ENCODE measurements around the gene USP25.

The USP25 gene, protein sequence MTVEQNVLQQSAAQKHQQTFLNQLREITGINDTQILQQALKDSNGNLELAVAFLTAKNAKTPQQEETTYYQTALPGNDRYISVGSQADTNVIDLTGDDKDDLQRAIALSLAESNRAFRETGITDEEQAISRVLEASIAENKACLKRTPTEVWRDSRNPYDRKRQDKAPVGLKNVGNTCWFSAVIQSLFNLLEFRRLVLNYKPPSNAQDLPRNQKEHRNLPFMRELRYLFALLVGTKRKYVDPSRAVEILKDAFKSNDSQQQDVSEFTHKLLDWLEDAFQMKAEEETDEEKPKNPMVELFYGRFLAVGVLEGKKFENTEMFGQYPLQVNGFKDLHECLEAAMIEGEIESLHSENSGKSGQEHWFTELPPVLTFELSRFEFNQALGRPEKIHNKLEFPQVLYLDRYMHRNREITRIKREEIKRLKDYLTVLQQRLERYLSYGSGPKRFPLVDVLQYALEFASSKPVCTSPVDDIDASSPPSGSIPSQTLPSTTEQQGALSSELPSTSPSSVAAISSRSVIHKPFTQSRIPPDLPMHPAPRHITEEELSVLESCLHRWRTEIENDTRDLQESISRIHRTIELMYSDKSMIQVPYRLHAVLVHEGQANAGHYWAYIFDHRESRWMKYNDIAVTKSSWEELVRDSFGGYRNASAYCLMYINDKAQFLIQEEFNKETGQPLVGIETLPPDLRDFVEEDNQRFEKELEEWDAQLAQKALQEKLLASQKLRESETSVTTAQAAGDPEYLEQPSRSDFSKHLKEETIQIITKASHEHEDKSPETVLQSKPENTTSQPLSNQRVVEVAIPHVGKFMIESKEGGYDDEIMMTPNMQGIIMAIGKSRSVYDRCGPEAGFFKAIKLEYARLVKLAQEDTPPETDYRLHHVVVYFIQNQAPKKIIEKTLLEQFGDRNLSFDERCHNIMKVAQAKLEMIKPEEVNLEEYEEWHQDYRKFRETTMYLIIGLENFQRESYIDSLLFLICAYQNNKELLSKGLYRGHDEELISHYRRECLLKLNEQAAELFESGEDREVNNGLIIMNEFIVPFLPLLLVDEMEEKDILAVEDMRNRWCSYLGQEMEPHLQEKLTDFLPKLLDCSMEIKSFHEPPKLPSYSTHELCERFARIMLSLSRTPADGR

DNA sequence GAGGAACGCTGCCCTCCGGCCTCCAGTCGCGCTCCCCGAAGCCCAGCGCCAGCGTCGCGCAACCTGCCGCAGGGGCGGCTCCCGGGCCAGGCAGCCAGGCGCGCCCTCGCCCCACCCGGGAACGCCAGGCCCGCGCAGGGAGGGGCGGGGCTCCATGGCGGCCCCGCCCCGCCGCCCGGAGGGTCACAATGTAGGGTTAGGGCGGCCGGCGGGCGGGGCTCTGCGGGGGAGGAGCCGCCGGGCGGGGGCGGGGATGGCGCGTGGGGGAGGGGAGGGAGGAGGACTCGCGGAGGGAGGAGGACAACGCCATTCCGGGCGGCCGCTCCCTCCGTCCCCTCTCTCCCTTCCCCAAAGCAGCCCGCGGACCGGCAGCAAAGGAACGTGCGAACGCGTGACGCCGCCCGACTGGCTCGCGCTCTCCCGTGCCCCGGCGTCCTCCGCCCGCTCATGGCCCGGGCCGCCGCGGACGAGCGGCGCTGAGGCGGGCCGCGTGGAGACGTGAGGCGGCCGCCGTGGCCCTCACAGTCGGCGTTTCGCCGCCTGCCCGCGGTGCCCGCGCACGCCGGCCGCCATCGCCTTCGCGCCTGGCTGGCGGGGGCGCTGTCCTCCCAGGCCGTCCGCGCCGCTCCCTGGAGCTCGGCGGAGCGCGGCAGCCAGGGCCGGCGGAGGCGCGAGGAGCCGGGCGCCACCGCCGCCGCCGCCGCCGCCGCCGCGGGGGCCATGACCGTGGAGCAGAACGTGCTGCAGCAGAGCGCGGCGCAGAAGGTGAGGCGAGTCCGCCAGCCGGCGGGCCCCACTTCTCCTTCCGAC lies at the start of gene USP25:
USP25 (plus strand) TSS at position 309 of the 810 bp plus-strand sequence; CDS start at position 721, 412 bp downstream.
- Histone ChIP-seq H3K9me3 (ENCODE audit: severe bottlenecking) (no peaks in the 10 kb centered on the region), H3K27ac (peak within 1 kb of the TSS; percentile 87), H3K36me3 (no peaks in the 10 kb centered on the region), H3K27me3 (ENCODE audit: insufficient read depth, low read depth, severe bottlenecking) (no peaks in the 10 kb centered on the region), H3K4me3 (ENCODE audit: low read depth, low read length) (peak within 1 kb of the TSS; percentile 87)
- 0 out of 2 replicates have a peak, but pooled peaks have one; percentile 14 for TF ChIP-seq CTCF (IDR thresholded peaks at IDR 0.05; ENCODE audit: low read depth, low read length)
- peak; percentile 88 for DNase-seq

GRCh38 chr21:15682186-15682895 lies 47.4 kb upstream of the USP25 start:
- Histone ChIP-seq H3K36me3 (no peaks in the 10 kb centered on the region), H3K27ac (no peak overlapping the region), H3K9me3 (ENCODE audit: severe bottlenecking) (no peaks in the 10 kb centered on the region), H3K4me3 (ENCODE audit: low read depth, low read length) (no peak overlapping the region), H3K27me3 (ENCODE audit: insufficient read depth, low read depth, severe bottlenecking) (no peaks in the 10 kb centered on the region)
- no peak for DNase-seq
- TF ChIP-seq CTCF (IDR thresholded peaks at IDR 0.05; ENCODE audit: low read depth, low read length): no peak

DNA sequence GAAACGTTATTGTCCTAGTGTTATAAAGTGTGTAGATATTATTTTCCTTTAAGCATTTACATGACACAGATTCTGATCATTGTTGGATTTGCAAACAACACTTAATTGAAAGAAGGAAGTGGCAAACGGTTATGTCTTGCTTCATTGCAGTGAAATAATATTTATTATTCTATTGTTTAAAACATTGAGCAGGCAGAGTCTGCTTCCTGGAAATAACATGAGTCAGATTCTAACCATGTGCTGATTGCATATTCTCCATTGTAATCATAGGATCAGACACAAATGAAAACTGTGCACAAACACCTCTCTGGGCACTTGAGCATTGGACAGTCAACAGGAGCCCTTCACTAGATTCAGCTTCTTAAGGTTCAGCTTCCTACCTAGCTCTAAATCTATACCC lies 46.8 kb upstream of the USP25 start:
- Histone ChIP-seq H3K9me3 (ENCODE audit: severe bottlenecking) (no peaks in the 10 kb centered on the region), H3K4me3 (ENCODE audit: low read depth, low read length) (no peak overlapping the region), H3K27ac (no peak overlapping the region), H3K27me3 (ENCODE audit: insufficient read depth, low read depth, severe bottlenecking) (no peaks in the 10 kb centered on the region), H3K36me3 (no peaks in the 10 kb centered on the region)
- no peak for TF ChIP-seq CTCF (IDR thresholded peaks at IDR 0.05; ENCODE audit: low read depth, low read length)
- no peak for DNase-seq

DNA sequence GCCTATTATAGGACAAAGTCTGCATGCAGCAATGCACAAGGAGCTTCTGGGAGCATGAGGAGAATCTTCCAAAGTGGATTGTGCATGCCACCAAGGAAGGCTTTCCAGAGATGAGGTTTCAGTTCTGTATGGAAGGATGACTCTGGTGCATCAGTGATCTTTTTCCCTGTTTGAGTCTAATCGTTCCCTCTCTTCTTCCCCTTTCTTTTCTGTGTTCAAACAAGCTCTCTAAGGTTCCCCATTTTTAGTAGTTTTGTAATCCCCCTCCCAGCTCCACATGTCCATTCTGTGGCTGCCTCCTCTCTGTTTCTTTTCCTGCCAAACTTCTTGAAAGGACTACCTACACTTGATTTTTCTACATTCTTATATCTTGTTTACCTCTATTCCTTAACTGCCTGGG lies 43.3 kb upstream of the USP25 start:
- Histone ChIP-seq H3K27me3 (ENCODE audit: insufficient read depth, low read depth, severe bottlenecking) (no peaks in the 10 kb centered on the region), H3K9me3 (ENCODE audit: severe bottlenecking) (no peaks in the 10 kb centered on the region), H3K4me3 (ENCODE audit: low read depth, low read length) (no peak overlapping the region), H3K27ac (no peak overlapping the region), H3K36me3 (no peaks in the 10 kb centered on the region)
- TF ChIP-seq CTCF (IDR thresholded peaks at IDR 0.05; ENCODE audit: low read depth, low read length): no peak
- DNase-seq: no peak

GRCh38 chr21:15687208-15687607 lies 42.6 kb upstream of the USP25 start:
- no peaks in the 10 kb centered on the region for H3K27me3 ChIP-seq (ENCODE audit: insufficient read depth, low read depth, severe bottlenecking)
- no peaks in the 10 kb centered on the region for H3K36me3 ChIP-seq
- H3K27ac ChIP-seq: no peak overlapping the region
- no peak overlapping the region for H3K4me3 ChIP-seq (ENCODE audit: low read depth, low read length)
- TF ChIP-seq CTCF (IDR thresholded peaks at IDR 0.05; ENCODE audit: low read depth, low read length): no peak
- no peaks in the 10 kb centered on the region for H3K9me3 ChIP-seq (ENCODE audit: severe bottlenecking)
- no peak for DNase-seq

Measured in WERI-Rb-1 (cell line).